T-helper 1 cell treated with Interleukin-12 subunit alpha and Interleukin-12 subunit beta and Interleukin-4 antibody, amounts not matched to agents 30 ng/mL and 1 ng/mL, for 36 hours (primary cell): Measurements from ENCODE around the gene MSANTD1. TPM values are rescaled to one million over a fixed set of nuclear protein-coding genes. Genes with fewer than 3 reads are reported as not detected.
"Not testable (repeated sequence)": the region's sequence is repeated elsewhere in the genome, so short reads cannot be mapped to it uniquely, and the experiment has no call there.

ENCODE experiments used
- intact Hi-C: fragments of 100-400 bp; cut with micrococcal nuclease; formaldehyde crosslinking; loops from one replicate; pipeline ENCODE4 v1.15.1; 2024
- total RNA-seq: library from RNA; stranded (reverse); gene quantifications from 2 replicates; pipeline ENCODE4 v1.2.3, GENCODE V29; 2022

MSANTD1 gene
- total RNA-seq, 1 donor from 2014 or later, result 2.2 TPM

DNA sequence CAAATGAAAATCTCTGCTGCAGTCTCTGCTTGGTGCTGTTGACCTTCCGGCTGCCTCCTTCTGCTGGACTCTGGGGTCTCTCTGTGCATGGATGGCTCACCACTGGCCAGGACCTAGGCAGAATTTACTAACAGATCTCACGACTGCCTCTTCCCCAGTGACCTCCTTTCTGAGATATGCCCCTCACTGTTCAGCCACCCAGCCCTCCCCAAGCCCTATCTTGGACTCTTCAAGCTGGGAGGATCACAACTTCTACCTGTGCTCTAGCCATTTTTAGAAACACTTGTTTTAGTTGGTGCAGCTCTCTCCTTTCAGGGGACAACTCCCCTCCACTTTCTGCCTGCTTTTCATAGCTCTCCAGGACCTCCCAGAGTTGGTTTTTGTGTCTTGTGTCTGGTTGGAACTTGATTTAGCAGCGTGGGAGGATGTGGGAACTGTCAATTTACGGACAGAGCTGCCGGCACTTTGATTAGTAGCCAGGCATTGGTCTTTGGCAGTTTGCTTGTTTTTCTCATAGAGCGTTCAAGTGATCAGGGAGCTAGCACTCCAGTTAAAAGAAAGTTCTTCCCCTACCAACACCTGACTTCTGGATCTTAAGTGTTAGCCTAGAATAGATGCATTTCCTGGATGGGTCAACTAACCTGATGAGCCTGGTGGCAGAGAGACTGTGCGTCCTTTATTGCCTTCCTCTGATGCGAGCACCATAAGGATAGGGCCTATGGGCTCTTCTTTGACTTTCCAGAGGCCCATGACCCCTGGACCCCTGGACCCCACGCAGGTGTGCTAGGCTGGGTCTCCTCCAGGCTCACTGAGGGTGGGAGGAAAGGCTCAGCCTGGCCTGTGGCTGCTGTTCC is 50.4 kb downstream of the MSANTD1 start:
- intact Hi-C loops, result loop anchor here (10.0 kb wide), 1 partner anchor 195 kb away; no protein-coding TSS in a partner anchor

DNA sequence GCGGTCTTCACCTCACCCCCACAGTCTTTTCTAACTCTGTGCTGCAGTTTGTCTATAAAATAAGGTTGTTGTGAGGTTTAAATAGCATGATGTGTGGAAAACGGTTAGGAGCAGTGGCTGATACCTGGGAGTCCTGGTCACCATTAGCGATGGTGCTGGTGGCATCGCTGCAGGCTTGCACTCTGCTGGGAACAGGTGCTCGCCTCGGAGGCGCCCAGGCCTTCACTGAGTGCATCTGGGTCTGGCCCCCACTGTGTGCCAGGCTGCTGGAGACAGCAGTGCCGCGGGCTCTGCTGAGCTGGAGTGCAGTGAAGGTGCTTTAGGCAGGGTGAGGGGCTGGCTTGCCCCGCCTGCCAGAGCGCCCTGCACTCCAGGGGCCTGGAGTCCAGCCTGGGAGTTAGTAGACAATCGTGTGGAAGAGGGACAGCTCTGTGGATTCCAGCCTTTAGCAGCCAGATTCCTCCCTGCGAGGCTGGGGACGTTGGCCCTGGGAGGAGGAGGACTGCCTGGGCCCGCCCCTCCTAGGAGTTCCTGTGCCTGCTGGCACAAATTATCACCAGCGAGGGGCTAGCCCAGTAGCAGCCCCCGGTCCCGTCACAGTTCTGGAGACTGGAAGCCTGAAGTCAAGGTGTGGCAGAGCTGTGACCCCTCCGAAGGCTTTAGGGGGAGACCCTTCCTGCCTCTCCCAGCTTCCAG is 51.2 kb downstream of the MSANTD1 start:
- intact Hi-C loops, result loop anchor here (10.0 kb wide), 1 partner anchor 195 kb away; no protein-coding TSS in a partner anchor

DNA sequence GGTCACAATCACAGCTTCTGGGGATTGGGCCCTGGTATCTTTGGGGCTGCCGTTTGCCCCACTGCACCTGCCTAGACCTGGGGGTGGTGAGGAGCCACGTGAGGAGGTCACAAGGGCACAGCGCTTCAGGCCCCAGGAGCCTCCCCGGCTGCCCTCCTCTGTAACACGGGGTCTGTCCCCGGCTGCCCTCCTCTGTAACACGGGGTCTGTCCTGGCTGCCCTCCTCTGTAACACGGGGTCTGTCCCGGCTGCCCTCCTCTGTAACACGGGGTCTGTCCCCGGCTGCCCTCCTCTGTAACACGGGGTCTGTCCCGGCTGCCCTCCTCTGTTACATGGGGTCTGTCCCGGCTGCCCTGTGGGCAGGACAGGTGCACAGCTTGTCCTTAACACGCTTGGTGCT is 51.9 kb downstream of the MSANTD1 start:
- intact Hi-C loops, result not testable (repeated sequence)

DNA sequence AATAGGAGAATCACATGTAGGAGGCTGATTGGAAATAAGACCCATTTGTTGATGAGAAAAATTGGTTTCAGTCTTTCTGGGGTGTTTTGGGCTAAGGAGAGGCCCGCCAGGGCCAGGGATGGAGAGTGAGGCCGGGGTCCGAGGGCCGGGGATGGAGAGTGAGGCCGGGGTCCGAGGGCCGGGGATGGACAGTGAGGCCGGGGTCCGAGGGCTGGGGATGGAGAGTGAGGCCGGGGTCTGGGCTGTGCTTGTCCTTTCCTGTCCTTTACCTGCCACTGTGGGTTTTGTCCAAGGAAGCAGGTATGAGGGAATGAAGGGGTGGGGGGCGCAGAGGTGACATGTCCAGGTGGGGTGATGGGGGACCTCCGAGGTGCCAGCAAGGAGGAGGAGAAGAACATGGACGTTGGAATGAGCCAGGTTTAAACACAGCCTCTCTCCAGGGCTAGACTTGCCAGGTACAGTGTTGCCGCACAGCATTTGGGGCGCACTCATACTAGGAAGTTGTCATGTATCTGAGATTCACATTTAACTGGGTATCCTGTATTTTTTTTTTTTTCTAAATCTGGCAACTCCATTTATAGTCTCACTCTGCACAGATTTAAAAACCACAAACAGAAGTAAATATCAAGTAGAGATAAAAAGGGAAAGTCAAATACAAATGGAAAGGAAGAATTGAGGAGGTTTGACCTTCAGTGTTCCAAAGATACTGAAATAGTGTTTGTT is 52.7 kb downstream of the MSANTD1 start:
- intact Hi-C loops, result loop anchor here (1.0 to 2.0 kb wide), 2 partner anchors 9 to 255 kb away; no protein-coding TSS in a partner anchor

DNA sequence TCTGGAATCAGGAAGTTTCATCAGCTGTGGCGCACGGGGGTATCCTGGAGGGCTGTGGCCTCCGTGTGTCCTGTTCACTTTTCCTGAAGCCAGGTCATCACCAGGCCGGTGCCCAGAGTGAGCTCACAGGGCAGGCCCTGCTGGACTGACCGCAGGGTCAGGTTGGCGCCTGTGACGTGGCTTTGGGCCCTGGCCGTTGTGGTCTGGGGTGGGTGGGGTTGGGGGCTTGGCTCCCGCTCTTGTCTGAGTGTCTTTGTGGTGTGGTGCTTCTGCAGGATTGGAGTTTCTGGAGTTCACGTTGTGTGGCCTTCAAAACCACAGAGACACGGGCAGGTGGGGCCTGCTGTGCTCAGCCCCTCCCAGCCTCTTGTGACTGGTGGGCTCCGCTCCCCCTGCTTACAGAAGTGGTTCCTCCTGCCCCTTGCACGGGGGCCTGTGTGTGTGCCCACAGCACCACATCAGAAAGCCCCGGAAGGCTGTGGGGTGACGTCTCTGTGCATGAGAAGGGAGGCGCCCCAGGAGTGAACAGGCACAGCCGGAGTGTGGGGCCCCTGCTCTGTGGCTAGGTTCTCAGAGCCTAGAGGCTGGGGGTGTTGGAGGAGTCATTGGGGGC is 53.3 kb downstream of the MSANTD1 start:
- intact Hi-C loops, result loop anchor here (1.0 to 2.0 kb wide), 2 partner anchors 10 to 255 kb away; no protein-coding TSS in a partner anchor

DNA sequence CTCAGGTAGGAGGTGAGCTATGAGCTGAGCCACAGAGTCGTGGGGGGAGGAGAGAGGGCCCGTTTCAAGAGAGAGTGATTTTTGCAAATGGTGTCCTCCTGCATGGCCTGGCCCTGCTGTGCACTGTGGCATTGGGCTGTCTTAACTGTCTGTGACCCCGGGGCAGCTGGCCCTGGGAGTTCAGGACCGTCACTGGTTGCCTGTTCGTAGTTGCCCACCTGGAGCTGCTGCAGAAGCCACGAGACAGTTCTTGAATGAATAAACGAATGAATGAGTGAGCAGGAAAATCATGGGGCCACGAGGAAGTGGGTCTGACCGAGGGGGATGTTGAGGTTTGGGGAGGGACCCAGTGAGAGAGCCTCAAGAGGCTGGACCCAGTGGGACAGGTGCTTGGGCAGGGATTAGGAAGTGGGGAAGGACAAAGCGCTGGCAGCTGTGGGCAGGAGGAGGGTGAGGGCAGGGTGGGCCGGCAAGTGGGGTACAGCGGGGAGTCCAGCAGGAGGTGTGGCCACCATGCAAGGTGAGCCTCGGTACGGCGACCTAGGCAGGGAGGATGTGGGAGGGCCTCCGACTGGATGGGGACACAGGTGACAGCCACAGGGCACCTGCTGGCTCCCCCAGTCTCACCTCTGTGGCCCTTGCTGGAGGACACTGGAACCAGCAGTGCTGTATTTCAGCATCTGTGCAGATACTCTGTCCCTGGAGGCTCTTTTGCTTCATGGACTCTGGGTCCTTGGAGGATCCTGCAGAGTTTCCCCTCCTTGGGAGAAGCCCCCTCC is 54.0 kb downstream of the MSANTD1 start:
- intact Hi-C loops, result loop anchor here (1.0 to 2.0 kb wide), 2 partner anchors 11 to 256 kb away; no protein-coding TSS in a partner anchor

DNA sequence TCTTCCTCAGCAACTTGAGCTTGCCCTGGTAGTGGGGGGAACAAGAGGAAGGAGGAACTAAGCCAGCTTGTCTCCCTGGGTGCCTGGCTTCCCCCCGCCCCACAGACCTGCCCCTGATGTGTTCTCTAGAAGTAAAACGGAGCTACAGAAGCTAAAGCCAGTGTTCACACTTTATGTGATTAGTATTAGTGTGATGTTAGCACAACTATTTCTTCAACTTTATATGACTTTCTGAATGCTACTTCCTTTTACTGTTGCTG is 54.5 kb downstream of the MSANTD1 start:
- intact Hi-C loops, result loop anchor here (2.0 kb wide), 1 partner anchor 257 kb away; no protein-coding TSS in a partner anchor

DNA sequence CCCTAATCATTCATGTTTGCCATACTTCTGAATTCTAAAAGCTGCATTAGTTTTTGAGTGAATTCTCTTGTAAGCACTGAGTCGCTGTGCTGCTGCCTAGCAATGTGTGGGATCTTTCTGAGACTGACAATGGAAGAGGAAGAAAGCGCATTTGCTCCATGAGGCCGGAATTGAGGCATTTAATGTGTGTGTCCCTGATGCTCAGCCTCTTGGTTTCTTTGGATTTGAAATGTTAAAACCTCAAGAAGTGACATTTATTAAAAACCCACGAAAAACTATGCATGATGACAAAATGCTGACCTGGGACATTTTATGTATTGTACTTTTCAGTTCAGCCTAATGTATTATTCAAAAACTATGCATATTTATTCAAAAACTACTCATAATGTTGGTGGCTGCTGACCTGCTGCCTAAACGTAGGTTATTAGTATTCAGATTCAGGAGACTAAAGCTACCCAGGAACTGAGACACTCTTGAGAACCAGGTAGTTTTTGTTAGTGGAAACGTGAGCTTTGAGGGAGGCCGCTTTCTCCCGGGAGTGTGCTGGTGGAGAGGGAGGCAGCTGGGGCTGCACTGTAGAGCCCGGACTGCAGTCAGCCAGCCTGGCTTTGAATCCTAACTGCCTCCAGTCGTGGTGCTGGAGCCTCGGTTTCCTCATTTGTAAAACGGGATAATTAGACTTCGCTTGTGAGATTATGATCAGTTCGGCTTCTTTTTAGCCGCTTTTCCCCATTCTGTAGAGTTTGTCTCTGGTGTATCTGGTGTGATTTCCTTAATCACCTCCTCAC is 55.2 kb downstream of the MSANTD1 start:
- intact Hi-C loops, result loop anchor here (2.0 kb wide), 1 partner anchor 257 kb away; no protein-coding TSS in a partner anchor

DNA sequence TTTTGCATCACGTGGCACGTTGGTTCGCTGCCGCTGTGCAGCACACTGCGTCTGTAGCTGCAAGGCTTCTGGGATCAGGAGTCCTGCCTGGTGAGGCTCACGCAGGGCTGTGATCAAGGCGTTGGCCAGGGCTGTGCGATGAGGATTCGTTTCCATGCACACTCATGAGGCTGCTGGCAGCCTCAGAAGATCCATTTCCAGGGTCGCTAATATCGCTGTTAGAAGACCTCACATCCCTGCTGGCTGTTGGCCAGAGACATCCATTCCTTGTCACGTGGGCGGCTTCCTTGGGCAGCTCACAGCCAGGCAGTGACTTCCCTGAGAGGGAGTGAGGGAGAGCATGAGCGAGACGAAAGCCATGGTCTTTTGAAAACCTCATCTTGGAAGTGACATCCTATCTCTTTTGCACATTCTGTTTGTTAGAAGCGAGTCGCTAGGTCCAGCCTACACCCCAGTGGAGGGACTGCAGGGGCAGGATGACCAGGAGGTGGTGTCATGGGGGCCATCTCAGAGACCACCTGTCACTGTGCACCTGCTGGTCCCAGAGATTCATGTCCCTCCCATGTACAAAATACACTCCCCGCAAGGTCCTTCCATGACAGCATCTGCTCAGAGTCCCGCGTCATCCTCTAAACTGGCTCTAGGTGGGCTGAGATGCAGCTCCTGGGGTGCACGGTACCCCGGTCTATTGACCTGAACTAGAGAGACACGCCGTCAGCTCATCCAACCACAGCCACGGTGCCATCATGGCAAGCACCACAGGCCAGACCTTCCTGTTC is 56.1 kb downstream of the MSANTD1 start:
- intact Hi-C loops, result no loop called here

DNA sequence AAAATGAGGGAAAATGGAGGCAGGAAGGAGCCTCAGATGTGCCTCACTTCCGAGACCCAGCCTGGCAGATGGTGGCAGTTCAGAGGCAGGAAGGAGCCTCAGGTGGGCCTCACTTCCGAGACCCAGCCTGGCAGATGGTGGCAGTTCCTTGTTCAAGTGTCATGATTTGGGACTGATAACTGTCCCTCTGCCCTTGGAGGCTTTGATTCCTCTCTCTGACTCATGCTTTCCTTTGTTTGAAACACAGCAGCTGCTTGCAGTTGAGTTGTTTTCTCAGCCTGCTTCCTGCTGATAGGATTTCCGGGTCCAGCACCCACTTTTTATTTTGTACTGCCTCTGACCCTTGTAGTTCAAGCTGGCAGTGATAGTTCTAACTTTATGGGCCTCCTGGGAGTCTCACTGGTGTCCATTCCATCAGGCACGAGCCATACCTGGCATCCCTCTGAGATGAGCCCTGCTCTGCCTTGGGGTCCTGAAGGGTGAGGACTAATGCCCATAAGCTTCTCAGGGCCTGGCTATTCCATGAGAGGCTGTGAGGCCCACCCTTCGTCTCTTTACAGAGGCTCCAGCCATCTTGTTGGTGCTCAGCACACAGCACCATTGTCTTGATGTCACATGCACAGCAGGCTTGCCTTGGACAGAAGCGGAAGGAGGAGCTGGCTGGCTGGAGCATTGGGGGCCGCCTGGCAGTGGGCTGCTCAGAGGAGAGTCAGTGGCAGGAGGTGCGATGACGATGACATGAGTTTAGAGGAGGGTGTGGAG is 56.8 kb downstream of the MSANTD1 start:
- intact Hi-C loops, result no loop called here

Other genes starting within 250 kb of the MSANTD1 start
- not detected in 2 replicates for gene HTT-AS, start 174.6 kb upstream of the MSANTD1 start, total RNA-seq
- 78.0 and 79.1 TPM in 2 replicates for gene HTT, start 174.5 kb upstream of the MSANTD1 start, total RNA-seq
- gene RGS12, start 43.9 kb downstream of the MSANTD1 start, total RNA-seq, result 2.1 and 4.1 TPM in 2 replicates
- gene HGFAC, start 192.8 kb downstream of the MSANTD1 start, total RNA-seq, result not detected in 2 replicates
- not detected in 2 replicates for gene DOK7, start 214.1 kb downstream of the MSANTD1 start, total RNA-seq